Eye (tissue), 1 donor: Measurements from ENCODE around the gene ADCY7.

ENCODE experiments used
- DNase-seq: peaks from one replicate; pipeline ENCODE4 v3.0.0-alpha.2; 2015

ADCY7 gene

GRCh38 chr16:50300942-50301625 lies 34.7 kb downstream of the ADCY7 start:
- no peak for DNase-seq

GRCh38 chr16:50301626-50302471 lies 35.5 kb downstream of the ADCY7 start:
- DNase-seq = no peak

- no peak for DNase-seq
Measured at GRCh38 chr16:50302472-50303005, 36.2 kb downstream of the ADCY7 start.

- DNase-seq = no peak
Measured at GRCh38 chr16:50303041-50303604, 36.8 kb downstream of the ADCY7 start.

GRCh38 chr16:50303605-50304466 lies 37.5 kb downstream of the ADCY7 start:
- no peak for DNase-seq

- no peak for DNase-seq
Measured at GRCh38 chr16:50304467-50305440, 38.4 kb downstream of the ADCY7 start.

GRCh38 chr16:50305441-50306061 lies 39.2 kb downstream of the ADCY7 start:
- DNase-seq = no peak

GRCh38 chr16:50306287-50306686 lies 39.9 kb downstream of the ADCY7 start:
- no peak for DNase-seq

GRCh38 chr16:50308237-50308965 lies 42.0 kb downstream of the ADCY7 start:
- no peak for DNase-seq

GRCh38 chr16:50309156-50309526 lies 42.8 kb downstream of the ADCY7 start:
- no peak for DNase-seq

- DNase-seq = peak; percentile 34
Measured at GRCh38 chr16:50309527-50310307, 43.4 kb downstream of the ADCY7 start.

GRCh38 chr16:50310308-50311133 lies 44.2 kb downstream of the ADCY7 start:
- no peak for DNase-seq

- no peak for DNase-seq
Measured at GRCh38 chr16:50311134-50311528, 44.8 kb downstream of the ADCY7 start.

GRCh38 chr16:50311891-50312501 lies 45.6 kb downstream of the ADCY7 start:
- no peak for DNase-seq

- no peak for DNase-seq
Measured at GRCh38 chr16:50313596-50314478, 47.5 kb downstream of the ADCY7 start.

GRCh38 chr16:50314665-50315064 lies 48.3 kb downstream of the ADCY7 start:
- DNase-seq = no peak
